ENCODE results near the gene PRKD1.

The PRKD1 gene

DNA sequence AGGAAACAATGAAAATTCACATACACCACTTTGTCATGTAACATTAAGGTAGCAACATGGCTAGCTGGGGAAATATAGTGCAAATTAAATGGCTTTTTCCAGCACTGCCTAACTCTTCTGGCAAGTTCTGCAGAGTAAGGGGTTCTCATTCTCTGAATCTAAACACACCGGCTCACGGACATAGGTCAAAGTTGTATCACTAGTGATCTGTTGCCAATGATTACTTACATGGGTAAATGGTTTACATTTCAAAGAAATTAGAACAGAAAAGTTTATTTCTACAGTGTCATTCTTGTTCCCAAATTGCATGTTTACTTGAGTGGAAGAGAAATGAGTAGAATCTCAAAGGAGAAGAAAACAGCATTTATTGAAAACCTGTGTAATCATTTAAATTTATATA is 381.9 kb downstream of the PRKD1 start:
- no peaks in the 10 kb centered on the region for H3K9me3 ChIP-seq (ENCODE audit: low read length)
- TF ChIP-seq, protein P1, sequence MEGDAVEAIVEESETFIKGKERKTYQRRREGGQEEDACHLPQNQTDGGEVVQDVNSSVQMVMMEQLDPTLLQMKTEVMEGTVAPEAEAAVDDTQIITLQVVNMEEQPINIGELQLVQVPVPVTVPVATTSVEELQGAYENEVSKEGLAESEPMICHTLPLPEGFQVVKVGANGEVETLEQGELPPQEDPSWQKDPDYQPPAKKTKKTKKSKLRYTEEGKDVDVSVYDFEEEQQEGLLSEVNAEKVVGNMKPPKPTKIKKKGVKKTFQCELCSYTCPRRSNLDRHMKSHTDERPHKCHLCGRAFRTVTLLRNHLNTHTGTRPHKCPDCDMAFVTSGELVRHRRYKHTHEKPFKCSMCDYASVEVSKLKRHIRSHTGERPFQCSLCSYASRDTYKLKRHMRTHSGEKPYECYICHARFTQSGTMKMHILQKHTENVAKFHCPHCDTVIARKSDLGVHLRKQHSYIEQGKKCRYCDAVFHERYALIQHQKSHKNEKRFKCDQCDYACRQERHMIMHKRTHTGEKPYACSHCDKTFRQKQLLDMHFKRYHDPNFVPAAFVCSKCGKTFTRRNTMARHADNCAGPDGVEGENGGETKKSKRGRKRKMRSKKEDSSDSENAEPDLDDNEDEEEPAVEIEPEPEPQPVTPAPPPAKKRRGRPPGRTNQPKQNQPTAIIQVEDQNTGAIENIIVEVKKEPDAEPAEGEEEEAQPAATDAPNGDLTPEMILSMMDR (IDR thresholded peaks at IDR 0.05; ENCODE audit: low read length), result no peak
- no peak for TF ChIP-seq EZH2 (IDR thresholded peaks at IDR 0.05; ENCODE audit: borderline replicate concordance, low read length)
- no peaks in the 10 kb centered on the region for H3K36me3 ChIP-seq (ENCODE audit: insufficient read depth, low read length)
- H3K9me2 ChIP-seq (ENCODE audit: low read depth, low read length), result no peaks in the 10 kb centered on the region
- no peak overlapping the region for H2AFZ ChIP-seq (ENCODE audit: low read length)
- no peaks in the 10 kb centered on the region for H3K4me1 ChIP-seq (ENCODE audit: insufficient read depth, low read length, severe bottlenecking)
- no peak overlapping the region for H3K9ac ChIP-seq (ENCODE audit: low read length)
- H3K4me3 ChIP-seq (ENCODE audit: low read depth, low read length, poor library complexity, severe bottlenecking), result no peak overlapping the region
- H4K20me1 ChIP-seq (ENCODE audit: insufficient read depth, low read length), result no peaks in the 10 kb centered on the region
- H3K27ac ChIP-seq (ENCODE audit: low read depth, low read length, poor library complexity, severe bottlenecking), result no peak overlapping the region
- H3K79me2 ChIP-seq (ENCODE audit: insufficient read depth, low read length), result no peaks in the 10 kb centered on the region
- no peaks in the 10 kb centered on the region for H3F3A ChIP-seq (ENCODE audit: insufficient read depth, low read length)
- no peak overlapping the region for H3K4me2 ChIP-seq (ENCODE audit: low read length)
- no peaks in the 10 kb centered on the region for H3K27me3 ChIP-seq (ENCODE audit: insufficient read depth, low read length)

DNA sequence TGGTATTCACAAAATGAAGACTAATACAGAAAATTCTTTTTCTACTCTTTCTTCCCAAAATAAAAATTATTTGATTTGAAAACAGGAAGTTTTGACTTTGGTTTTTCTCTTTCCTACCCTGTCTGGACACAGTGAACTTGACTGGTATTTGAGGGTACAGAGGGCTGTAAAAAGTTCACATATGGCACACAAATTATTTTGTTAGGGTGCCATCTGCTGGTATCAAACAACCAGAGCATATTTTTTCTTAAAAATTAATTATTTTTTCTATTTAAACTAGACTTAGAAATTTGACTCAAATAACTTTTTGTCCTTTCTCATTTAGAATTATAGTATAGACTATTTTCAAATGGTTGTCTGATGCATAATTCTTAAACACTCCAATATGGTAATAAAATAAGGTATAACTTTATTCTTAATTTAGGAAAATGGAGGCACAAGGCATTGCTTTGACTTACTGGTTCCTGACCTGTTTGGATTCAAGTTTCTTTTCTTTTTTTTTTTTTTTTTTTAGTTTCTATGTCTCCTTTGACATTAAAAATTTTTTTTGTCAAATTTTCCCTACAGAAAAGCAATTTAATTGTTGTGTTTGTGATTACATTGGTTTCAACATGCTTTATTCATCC is 390.6 kb downstream of the PRKD1 start:
- Histone ChIP-seq H3K4me2 (ENCODE audit: low read length) (no peak overlapping the region), H3K79me2 (ENCODE audit: insufficient read depth, low read length) (no peaks in the 10 kb centered on the region), H3K36me3 (ENCODE audit: insufficient read depth, low read length) (no peaks in the 10 kb centered on the region), H3K9me3 (ENCODE audit: low read length) (no peaks in the 10 kb centered on the region), H3K9me2 (ENCODE audit: low read depth, low read length) (no peaks in the 10 kb centered on the region), H4K20me1 (ENCODE audit: insufficient read depth, low read length) (no peaks in the 10 kb centered on the region), H3K27me3 (ENCODE audit: insufficient read depth, low read length) (no peaks in the 10 kb centered on the region), H3K4me3 (ENCODE audit: low read depth, low read length, poor library complexity, severe bottlenecking) (no peak overlapping the region), H3K9ac (ENCODE audit: low read length) (no peak overlapping the region), H3K27ac (ENCODE audit: low read depth, low read length, poor library complexity, severe bottlenecking) (no peak overlapping the region), H3K4me1 (ENCODE audit: insufficient read depth, low read length, severe bottlenecking) (no peaks in the 10 kb centered on the region), H2AFZ (ENCODE audit: low read length) (no peak overlapping the region), H3F3A (ENCODE audit: insufficient read depth, low read length) (no peaks in the 10 kb centered on the region)
- TF ChIP-seq, protein P1 (IDR thresholded peaks at IDR 0.05; ENCODE audit: low read length), result no peak; the same call in 1 of the 2 replicates
- TF ChIP-seq EZH2 (IDR thresholded peaks at IDR 0.05; ENCODE audit: borderline replicate concordance, low read length), result no peak

DNA sequence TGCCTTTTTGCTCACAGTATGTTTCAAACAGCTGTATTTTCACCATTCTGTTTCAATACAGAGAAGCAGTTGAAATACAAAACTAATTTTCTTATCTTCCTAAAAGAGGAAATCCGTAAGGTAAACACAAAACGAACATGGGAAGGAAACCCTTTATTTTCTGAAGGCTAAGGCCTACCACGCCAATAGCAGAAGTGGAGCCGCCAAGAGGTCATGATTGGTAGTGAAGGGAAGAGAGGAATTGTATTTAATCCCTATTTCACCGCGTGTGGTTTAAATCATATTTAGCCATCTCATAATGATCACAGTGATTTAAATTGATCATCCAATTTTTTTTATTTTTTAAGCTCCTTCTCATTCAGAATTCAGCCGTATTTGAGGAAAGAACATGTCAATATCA is 398.2 kb downstream of the PRKD1 start:
- TF ChIP-seq EZH2 (IDR thresholded peaks at IDR 0.05; ENCODE audit: borderline replicate concordance, low read length), result no peak
- TF ChIP-seq, protein P1 (IDR thresholded peaks at IDR 0.05; ENCODE audit: low read length), result no peak; the same call in 1 of the 2 replicates
- H3K27me3 ChIP-seq (ENCODE audit: insufficient read depth, low read length), result no peaks in the 10 kb centered on the region
- H3K36me3 ChIP-seq (ENCODE audit: insufficient read depth, low read length), result no peaks in the 10 kb centered on the region
- H3K27ac ChIP-seq (ENCODE audit: low read depth, low read length, poor library complexity, severe bottlenecking), result no peak overlapping the region
- no peaks in the 10 kb centered on the region for H3F3A ChIP-seq (ENCODE audit: insufficient read depth, low read length)
- H3K4me3 ChIP-seq (ENCODE audit: low read depth, low read length, poor library complexity, severe bottlenecking), result no peak overlapping the region
- no peaks in the 10 kb centered on the region for H3K9me3 ChIP-seq (ENCODE audit: low read length)
- H3K4me2 ChIP-seq (ENCODE audit: low read length), result no peak overlapping the region
- no peak overlapping the region for H3K9ac ChIP-seq (ENCODE audit: low read length)
- H3K4me1 ChIP-seq (ENCODE audit: insufficient read depth, low read length, severe bottlenecking), result no peaks in the 10 kb centered on the region
- H4K20me1 ChIP-seq (ENCODE audit: insufficient read depth, low read length), result no peaks in the 10 kb centered on the region
- no peaks in the 10 kb centered on the region for H3K9me2 ChIP-seq (ENCODE audit: low read depth, low read length)
- no peak overlapping the region for H2AFZ ChIP-seq (ENCODE audit: low read length)
- no peaks in the 10 kb centered on the region for H3K79me2 ChIP-seq (ENCODE audit: insufficient read depth, low read length)
